NCI-H2227 (cell line): ENCODE results near the gene VASN.
A peak's percentile ranks its signal among the peaks of the same experiment; 100 is the strongest.
"Not testable (repeated sequence)": the region's sequence is repeated elsewhere in the genome, so short reads cannot be mapped to it uniquely, and the experiment has no call there.

Experiments used
- DNase-seq: peaks from one replicate; lab custom pipeline; 2025; ENCODE audit not compliant: unreplicated experiment; lab: John Stamatoyannopoulos, UW

VASN gene

GRCh38 chr16:4383591-4384444, 12.2 kb downstream of the VASN start:
- DNase-seq, result no peak

- no peak for DNase-seq
Observed at GRCh38 chr16:4384509-4384942, 12.9 kb downstream of the VASN start.

DNA sequence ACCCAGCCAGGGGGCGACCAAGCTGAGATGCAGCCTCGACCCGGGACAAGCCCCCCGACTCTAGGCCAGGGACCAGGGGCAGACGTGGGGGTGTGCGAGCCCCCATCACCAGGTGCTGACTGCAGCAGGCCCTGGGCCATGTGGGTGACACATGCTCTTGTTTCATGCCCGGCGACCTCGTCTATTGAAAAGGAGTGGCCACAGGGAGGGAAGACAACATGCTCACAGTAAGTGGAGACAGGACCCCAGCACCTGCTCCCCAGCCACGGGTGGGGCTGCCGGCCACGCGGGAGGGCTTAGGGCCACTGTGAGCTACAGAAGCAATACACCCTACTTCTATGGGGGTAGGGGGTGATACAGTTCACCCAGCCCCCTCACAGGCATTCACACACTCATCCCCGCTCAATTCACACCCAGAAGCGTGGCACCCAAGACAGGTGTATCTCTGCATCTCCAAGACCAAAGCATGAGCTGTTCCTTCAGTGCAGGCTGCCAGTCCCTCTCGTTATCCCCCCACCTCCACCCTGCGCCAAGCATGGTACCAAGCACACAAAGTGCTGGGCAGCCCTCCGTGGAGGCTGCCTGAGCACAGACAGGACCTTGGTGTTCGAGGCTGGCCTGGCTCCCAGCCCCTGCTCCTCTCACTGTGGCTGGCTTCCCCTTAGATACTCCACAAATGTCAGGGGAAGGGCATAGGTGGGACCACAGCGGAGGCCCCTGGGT, 13.6 kb downstream of the VASN start:
- DNase-seq, result no peak

GRCh38 chr16:4385789-4386450, 14.3 kb downstream of the VASN start:
- DNase-seq, result no peak

- no peak for DNase-seq
Observed at GRCh38 chr16:4386451-4386805, 14.8 kb downstream of the VASN start.

DNA sequence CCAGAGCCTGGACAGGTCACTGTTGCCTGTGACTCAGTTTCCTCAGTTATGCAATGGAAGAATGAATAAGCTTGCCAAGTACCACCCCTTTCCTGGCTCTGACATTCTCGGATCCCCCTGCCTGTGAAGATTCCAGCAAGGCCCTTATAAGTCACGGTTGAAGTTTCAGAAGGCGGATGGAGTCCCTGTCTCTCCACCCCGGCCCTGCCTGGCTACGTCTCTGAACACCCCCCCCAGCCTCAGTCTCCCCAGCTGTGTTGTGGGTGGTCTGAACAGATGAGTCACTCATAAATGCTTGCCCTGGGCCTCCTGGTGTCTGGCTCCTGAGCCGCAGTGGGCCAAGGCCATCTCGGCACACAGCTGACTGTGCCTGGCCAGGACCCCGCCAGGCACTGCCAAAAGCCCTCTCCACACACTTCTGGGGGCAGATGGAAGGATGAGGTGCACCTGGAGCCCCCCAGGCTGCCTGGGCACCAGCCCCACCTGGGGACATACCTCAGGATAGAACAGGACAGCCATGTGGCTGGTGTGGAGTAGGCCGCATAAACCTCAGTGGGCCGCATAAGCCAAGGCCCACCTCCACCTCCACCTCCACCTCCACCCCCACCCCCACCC, 15.4 kb downstream of the VASN start:
- DNase-seq, result no peak

DNA sequence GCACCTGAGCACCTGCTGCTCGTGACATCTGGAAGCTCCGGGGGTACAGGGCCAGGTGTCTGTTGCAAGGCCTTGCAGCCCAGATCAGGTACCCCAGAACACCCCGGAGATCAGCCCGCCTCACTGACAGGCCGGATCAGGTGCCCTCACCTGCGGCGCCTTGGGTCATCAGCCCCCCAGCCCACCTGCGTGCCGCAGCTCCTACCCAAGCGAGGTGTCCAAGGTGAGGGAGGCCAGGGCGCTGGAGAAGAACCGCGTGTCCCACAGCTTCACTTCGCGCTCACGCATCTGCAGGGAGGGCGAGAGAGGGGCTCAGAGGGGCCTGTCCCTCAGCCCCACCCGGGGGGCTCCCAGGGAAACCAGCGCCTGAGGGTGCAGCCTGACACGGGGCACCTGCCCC, 16.1 kb downstream of the VASN start:
- no peak for DNase-seq

DNA sequence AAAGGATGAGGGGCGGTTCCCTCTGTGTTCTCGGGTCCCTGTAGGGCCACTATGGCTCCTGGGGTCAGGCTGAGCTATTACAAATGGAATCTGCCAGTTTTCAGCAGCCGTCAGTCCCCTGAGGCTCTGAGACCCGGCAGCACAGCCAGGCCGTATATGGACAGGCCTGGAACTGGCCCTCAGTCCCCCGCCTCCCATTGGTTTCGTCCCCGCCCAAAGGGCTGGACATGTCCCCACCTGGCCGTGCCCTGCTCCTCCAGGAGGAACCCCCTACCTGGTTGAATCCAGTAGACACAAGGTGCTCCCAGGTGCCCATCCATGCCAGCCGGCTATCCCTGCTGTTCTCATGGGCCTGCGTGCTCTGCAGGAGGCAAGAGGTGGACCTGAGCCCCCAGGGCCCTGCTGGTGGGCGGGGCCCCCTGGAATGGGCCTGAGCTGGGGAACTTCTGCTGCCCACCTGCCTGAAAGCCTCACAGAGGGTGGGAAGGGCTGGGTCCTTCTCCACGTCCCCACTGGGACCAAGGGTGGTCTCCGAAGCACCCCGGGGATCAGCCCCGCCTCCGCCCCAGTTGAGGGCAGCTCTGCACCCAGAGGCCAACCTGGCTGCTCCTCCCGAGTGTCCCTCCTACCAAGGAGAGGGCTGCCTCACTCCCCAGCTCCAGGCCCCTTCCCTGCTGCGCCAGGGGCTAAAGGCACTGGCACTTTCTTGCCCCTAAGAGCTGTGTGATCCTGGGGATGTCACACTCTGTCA, 16.8 kb downstream of the VASN start:
- no peak for DNase-seq

- no peak for DNase-seq
Observed at GRCh38 chr16:4389051-4389955, 17.7 kb downstream of the VASN start.

DNA sequence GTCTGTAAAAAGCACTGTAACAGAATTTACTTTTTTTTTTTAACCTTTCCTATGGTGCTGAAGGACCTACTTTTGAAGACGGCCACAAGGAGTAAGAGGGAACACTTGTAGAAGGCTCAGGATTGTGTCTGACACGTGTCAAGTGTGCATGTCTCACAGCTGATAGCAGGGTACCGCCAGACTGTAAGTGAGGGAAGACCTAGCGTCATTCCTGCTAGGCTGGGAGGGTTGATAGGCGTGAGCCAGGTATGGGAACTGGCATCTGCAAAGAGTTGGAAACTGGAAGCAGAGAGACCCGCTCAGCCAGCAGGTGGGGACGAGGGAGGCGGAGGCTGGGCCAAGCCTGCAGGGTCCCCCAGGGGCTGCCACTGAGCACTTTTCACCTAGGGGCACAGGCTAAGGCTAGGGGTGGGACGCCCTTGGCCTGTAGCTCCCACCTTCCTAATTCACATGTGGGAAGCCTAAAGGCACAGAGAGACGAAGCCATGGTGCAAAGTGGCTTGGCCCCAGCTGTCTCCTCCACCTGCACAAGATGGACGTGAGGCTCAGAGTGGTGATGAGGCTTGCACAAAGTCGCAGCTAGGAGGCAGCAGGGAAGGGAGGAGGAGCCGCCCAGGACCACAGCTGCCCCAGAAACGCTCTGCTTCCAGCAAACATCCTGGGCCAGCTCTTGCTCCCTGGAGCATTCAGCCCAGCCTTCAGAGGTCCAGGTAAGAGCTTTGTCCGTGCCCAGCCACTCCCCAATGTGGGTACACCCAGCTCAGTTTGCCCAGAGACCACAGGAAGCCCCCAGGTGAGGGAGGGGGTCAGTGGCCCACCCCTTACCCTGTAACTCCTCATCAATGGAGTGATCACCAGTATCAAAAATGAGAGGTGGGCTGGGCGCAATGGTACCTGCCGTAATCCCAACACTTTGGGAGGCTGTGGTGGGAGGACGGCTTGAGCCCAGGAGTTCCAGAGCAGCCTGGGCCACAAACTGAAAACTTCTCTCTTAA, 18.9 kb downstream of the VASN start:
- DNase-seq, result no peak

GRCh38 chr16:4391631-4392381, 20.2 kb downstream of the VASN start:
- peak; percentile 48 for DNase-seq

GRCh38 chr16:4392382-4393239, 21.0 kb downstream of the VASN start:
- DNase-seq, result peak; percentile 67

DNA sequence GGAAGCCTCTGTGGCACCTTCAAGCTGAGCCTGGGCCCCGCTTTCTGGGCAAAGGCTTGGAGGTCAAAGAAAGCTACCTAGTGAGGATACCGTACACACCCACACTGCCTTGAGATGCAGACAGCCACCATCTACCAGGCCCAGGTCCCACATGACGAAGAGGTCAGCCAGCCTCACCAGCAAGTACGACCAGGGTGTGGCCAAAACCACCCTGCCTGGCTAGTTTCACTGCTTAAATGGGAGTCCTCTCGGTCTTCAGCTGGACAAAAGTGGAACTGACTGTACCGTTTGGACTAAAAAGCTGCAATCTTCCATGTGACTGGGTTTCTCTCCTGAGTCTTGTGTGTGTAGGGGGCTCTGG, 21.6 kb downstream of the VASN start:
- DNase-seq, result no peak

- not testable (repeated sequence) for DNase-seq
Observed at GRCh38 chr16:4393850-4394249, 22.2 kb downstream of the VASN start.

GRCh38 chr16:4395055-4395726, 23.5 kb downstream of the VASN start:
- no peak for DNase-seq

DNA sequence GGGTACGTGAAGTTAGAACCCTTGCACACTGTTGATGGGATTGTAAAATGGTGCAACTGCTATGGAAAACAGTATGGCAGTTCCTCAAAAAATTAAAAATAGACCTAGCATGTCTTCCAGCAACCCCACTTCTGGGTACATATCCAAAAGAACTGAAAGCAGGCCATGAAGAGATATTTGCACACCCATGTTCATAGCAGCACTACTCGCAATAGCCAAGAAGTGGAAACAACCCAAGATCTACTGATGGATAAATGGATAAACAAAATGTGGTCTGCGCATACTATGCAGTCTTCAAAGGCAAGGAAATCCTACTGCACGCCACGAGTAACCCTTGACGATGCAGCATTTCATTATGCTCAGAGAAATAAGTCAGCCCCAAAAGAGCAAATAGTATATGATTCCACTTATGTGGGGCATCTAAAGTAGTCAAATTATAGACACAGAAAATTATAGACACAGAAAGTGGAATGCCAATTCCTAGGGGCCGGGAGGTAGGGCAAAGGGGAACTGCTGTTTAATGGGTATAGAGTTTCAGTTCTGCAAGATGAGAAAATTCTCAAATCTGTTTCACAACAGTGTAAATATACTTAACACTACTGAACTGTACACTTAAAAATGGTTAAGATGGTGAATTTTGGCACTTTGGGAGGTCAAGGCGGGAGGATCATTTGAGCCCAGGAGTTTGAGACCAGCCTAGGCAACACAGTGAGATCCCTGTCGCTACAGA, 27.5 kb downstream of the VASN start:
- DNase-seq, result no peak
